RCC 7860 (cell line): ENCODE data around the gene FOXE1.

Experiments
- DNase-seq: peaks from one replicate; pipeline ENCODE4 v3.0.0-alpha.2; 2015; ENCODE audit warnings: low spot score
- FAIRE-seq: peaks from 2 replicates; lab custom pipeline; 2012; peaks lifted over from hg19 to GRCh38; lab: Jason Lieb, UNC

Gene FOXE1

DNA sequence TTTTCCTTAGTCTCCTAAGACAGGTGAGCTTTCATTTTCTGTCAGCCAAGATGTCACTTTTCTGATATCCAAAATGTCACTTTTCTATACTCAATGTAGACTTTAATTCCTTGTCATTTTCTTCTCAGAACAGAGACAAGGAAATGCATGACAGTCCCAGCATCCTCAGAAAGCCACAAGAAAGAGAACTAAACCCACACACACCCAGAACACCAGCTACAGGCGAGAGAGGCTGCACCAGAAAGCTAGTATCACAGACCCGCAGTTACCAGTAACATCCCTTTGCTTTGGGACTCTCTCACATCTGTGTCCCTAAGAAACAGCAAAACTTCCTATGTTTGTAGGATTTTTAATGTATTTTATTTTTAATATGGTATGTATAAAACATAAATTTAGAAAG, 52.2 kb downstream of the FOXE1 start:
- DNase-seq (no peak), FAIRE-seq (no peak)
